ENCODE results near the gene DACT1. TPM values are rescaled to one million over a fixed set of nuclear protein-coding genes. Genes with fewer than 3 reads are reported as not detected.

Gene DACT1
- polyA plus RNA-seq, 1 of the 3 experiments (the other 2 are of a cell fraction) = 3.3 TPM

DNA sequence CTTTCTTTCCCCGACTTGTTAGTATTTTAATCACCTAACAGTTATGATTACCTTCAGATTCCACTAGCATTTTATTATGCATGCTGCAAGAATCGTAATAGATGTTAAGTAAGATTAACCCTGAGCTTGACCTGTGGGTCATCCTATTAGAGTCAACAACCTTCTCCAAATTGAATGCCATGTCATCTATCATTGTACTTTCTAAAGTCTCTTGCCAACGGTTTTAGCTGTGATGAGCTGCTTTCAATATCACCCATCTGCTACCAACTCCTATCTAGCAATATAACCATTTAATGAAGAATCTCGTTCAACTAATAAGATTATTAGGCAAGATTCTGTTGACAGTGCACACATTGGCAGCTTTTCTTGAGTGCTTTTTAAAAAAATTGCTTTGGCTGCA, 33.7 kb downstream of the DACT1 start (continued):
- TF ChIP-seq, protein P1, sequence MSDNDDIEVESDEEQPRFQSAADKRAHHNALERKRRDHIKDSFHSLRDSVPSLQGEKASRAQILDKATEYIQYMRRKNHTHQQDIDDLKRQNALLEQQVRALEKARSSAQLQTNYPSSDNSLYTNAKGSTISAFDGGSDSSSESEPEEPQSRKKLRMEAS (IDR thresholded peaks at IDR 0.05; ENCODE audit: low read depth) = no peak
- TF ChIP-seq TAF1 (IDR thresholded peaks at IDR 0.05; ENCODE audit: borderline replicate concordance, low read depth, low read length) = no peak
- TF ChIP-seq, protein P2, sequence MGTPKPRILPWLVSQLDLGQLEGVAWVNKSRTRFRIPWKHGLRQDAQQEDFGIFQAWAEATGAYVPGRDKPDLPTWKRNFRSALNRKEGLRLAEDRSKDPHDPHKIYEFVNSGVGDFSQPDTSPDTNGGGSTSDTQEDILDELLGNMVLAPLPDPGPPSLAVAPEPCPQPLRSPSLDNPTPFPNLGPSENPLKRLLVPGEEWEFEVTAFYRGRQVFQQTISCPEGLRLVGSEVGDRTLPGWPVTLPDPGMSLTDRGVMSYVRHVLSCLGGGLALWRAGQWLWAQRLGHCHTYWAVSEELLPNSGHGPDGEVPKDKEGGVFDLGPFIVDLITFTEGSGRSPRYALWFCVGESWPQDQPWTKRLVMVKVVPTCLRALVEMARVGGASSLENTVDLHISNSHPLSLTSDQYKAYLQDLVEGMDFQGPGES (IDR thresholded peaks at IDR 0.05; ENCODE audit: low read depth, low read length) = no peak

- TF ChIP-seq USF1 (IDR thresholded peaks at IDR 0.05; ENCODE audit: borderline replicate concordance, low read depth) (no peak), GATA2 (CRISPR knock-in tag; IDR thresholded peaks at IDR 0.05) (no peak), FOSL2 (IDR thresholded peaks at IDR 0.05; ENCODE audit: borderline replicate concordance, low read depth) (no peak), EP300 (IDR thresholded peaks at IDR 0.05; ENCODE audit: borderline replicate concordance in 1 of 2, low read depth in 1 of 2, low read length in 1 of 2) (no peak), JUND (IDR thresholded peaks at IDR 0.05) (no peak), RXRA (IDR thresholded peaks at IDR 0.05; ENCODE audit: borderline replicate concordance, low read depth) (no peak), YY1 (IDR thresholded peaks at IDR 0.05; ENCODE audit: low read depth) (no peak)
- WGBS (ENCODE audit: low lambda C conversion rate) = 81% methylated on average over 2 of the region's 2 CpGs
- Histone ChIP-seq H3F3A (replicated peaks; ENCODE audit: insufficient read depth) (no peaks in the 10 kb centered on the region), H3K27ac (ENCODE audit: low read depth in 2 of 2, low read length in 1 of 2) (no peak overlapping the region), H3K9me2 (no peaks in the 10 kb centered on the region), H3K4me2 (no peak overlapping the region), H3K4me1 (ENCODE audit: control insufficient read depth in 1 of 2, insufficient read depth in 2 of 2, low read depth in 1 of 2, low read length in 1 of 2) (no peaks in the 10 kb centered on the region), H3K4me3 (ENCODE audit: low read depth in 2 of 2, low read length in 1 of 2) (no peak overlapping the region), H2AFZ (ENCODE audit: low read depth) (no peak overlapping the region), H4K20me1 (ENCODE audit: insufficient read depth) (no peaks in the 10 kb centered on the region), H3K9ac (no peak overlapping the region), H3K27me3 (ENCODE audit: insufficient read depth) (no peaks in the 10 kb centered on the region), H3K79me2 (ENCODE audit: insufficient read depth) (no peaks in the 10 kb centered on the region), H3K9me3 (no peaks in the 10 kb centered on the region), H3K36me3 (replicated peaks in 1 of 2; ENCODE audit: control insufficient read depth in 1 of 2, insufficient read depth in 2 of 2, low read length in 1 of 2) (no peaks in the 10 kb centered on the region)
- ChIA-PET POLR2A (no interaction called here), CTCF (no interaction called here)
- DNase-seq = no peak
These were observed 36.0 kb downstream of the DACT1 start for GRCh38 chr14:58673722-58674121.

- no peak for DNase-seq
- Histone ChIP-seq H3K9ac (no peak overlapping the region), H3K27ac (ENCODE audit: low read depth in 2 of 2, low read length in 1 of 2) (no peak overlapping the region), H3K79me2 (ENCODE audit: insufficient read depth) (no peaks in the 10 kb centered on the region), H3K27me3 (ENCODE audit: insufficient read depth) (no peaks in the 10 kb centered on the region), H3K36me3 (replicated peaks in 1 of 2; ENCODE audit: control insufficient read depth in 1 of 2, insufficient read depth in 2 of 2, low read length in 1 of 2) (no peaks in the 10 kb centered on the region), H3F3A (replicated peaks; ENCODE audit: insufficient read depth) (no peaks in the 10 kb centered on the region), H3K9me2 (no peaks in the 10 kb centered on the region), H2AFZ (ENCODE audit: low read depth) (no peak overlapping the region), H4K20me1 (ENCODE audit: insufficient read depth) (no peaks in the 10 kb centered on the region), H3K4me1 (ENCODE audit: control insufficient read depth in 1 of 2, insufficient read depth in 2 of 2, low read depth in 1 of 2, low read length in 1 of 2) (no peaks in the 10 kb centered on the region), H3K9me3 (no peaks in the 10 kb centered on the region), H3K4me2 (no peak overlapping the region), H3K4me3 (ENCODE audit: low read depth in 2 of 2, low read length in 1 of 2) (no peak overlapping the region)
- ChIA-PET CTCF (no interaction called here), POLR2A (no interaction called here)
- 81% methylated on average over 5 of the region's 5 CpGs for WGBS (ENCODE audit: low lambda C conversion rate)
- TF ChIP-seq FOSL2 (IDR thresholded peaks at IDR 0.05; ENCODE audit: borderline replicate concordance, low read depth) = no peak
- no peak for TF ChIP-seq RCOR1 (IDR thresholded peaks at IDR 0.05; ENCODE audit: low read length)
- TF ChIP-seq JUND (IDR thresholded peaks at IDR 0.05) = no peak
- no peak for TF ChIP-seq EP300 (IDR thresholded peaks at IDR 0.05; ENCODE audit: borderline replicate concordance in 1 of 2, low read depth in 1 of 2, low read length in 1 of 2)
- TF ChIP-seq FOXJ3 (CRISPR knock-in tag; IDR thresholded peaks at IDR 0.05) = no peak
- no peak for TF ChIP-seq RFX5 (IDR thresholded peaks at IDR 0.05; ENCODE audit: low read length)
- no peak for TF ChIP-seq TEAD4 (IDR thresholded peaks at IDR 0.05; ENCODE audit: borderline replicate concordance, insufficient read depth)
- TF ChIP-seq, protein P2 (IDR thresholded peaks at IDR 0.05; ENCODE audit: low read depth, low read length) = no peak
- TF ChIP-seq, protein P1 (IDR thresholded peaks at IDR 0.05; ENCODE audit: low read depth) = no peak
- TF ChIP-seq GABPA (IDR thresholded peaks at IDR 0.05; ENCODE audit: low read depth) = no peak
- no peak for TF ChIP-seq NFIC (IDR thresholded peaks at IDR 0.05; ENCODE audit: borderline replicate concordance)
- TF ChIP-seq SMC3 (IDR thresholded peaks at IDR 0.05; ENCODE audit: low read depth, low read length) = no peak
- TF ChIP-seq RAD21 (IDR thresholded peaks at IDR 0.05; ENCODE audit: low read length) = no peak
- TF ChIP-seq TAF1 (IDR thresholded peaks at IDR 0.05; ENCODE audit: borderline replicate concordance, low read depth, low read length) = no peak
- TF ChIP-seq ZBTB33 (IDR thresholded peaks at IDR 0.05; ENCODE audit: borderline replicate concordance, low read depth) = no peak
- no peak for TF ChIP-seq MXI1 (IDR thresholded peaks at IDR 0.05; ENCODE audit: low read depth, low read length)
- no peak for TF ChIP-seq NRF1 (IDR thresholded peaks at IDR 0.05; ENCODE audit: low read depth, low read length)
- no peak for TF ChIP-seq POLR2AphosphoS5 (IDR thresholded peaks at IDR 0.05; ENCODE audit: low read depth, low read length)
These were observed 39.2 kb downstream of the DACT1 start for GRCh38 chr14:58677001-58677400.

Data from SK-N-SH (cell line).